GM19467 (cell line): ENCODE results near the gene PRKCSH.
A peak's percentile ranks its signal among the peaks of the same experiment; 100 is the strongest.
"Not testable (repeated sequence)": the region's sequence is repeated elsewhere in the genome, so short reads cannot be mapped to it uniquely, and the experiment has no call there.

ENCODE experiments used
- ATAC-seq: cut with Tn5 transposase; IDR thresholded peaks from one replicate; pipeline ENCODE4 v1.9.1; 2021; ENCODE audit warnings: mild to moderate bottlenecking, moderate library complexity; ENCODE audit not compliant: unreplicated experiment

Gene PRKCSH

GRCh38 chr19:11435057-11435832 is at the start of gene PRKCSH, which contains the start of gene ODAD3:
Gene PRKCSH, plus strand, starts transcription at chr19:11435635. Its CDS starts 483 bp downstream, at chr19:11436118.
Gene ODAD3, minus strand, starts transcription at chr19:11435121. Its CDS starts 105 bp downstream, at chr19:11435016.
- peak; percentile 84 for ATAC-seq

- ATAC-seq = no peak
These were observed 48.0 kb upstream of the PRKCSH start for GRCh38 chr19:11387162-11388034.

GRCh38 chr19:11390359-11390758 is 45.1 kb upstream of the PRKCSH start:
- ATAC-seq = no peak

- no peak for ATAC-seq
These were observed 44.3 kb upstream of the PRKCSH start for GRCh38 chr19:11390933-11391680.

- no peak for ATAC-seq
These were observed 38.3 kb upstream of the PRKCSH start for GRCh38 chr19:11397089-11397610.

GRCh38 chr19:11399667-11400066 is 35.8 kb upstream of the PRKCSH start:
- ATAC-seq = no peak

GRCh38 chr19:11400798-11401197 is 34.6 kb upstream of the PRKCSH start:
- ATAC-seq = no peak

- no peak for ATAC-seq
These were observed 33.5 kb upstream of the PRKCSH start for GRCh38 chr19:11401808-11402543.

- no peak for ATAC-seq
These were observed 30.7 kb upstream of the PRKCSH start for GRCh38 chr19:11404588-11405222.

GRCh38 chr19:11405846-11406643 is 29.4 kb upstream of the PRKCSH start:
- ATAC-seq = no peak

- not testable (repeated sequence) for ATAC-seq
These were observed 28.7 kb upstream of the PRKCSH start for GRCh38 chr19:11406703-11407236.

GRCh38 chr19:11408591-11408990 is 26.8 kb upstream of the PRKCSH start:
- no peak for ATAC-seq

GRCh38 chr19:11410682-11411081 is 24.8 kb upstream of the PRKCSH start:
- ATAC-seq = no peak

- ATAC-seq = no peak
These were observed 20.9 kb upstream of the PRKCSH start for GRCh38 chr19:11414544-11414943.

- no peak for ATAC-seq
These were observed 18.9 kb upstream of the PRKCSH start for GRCh38 chr19:11416346-11417052.

GRCh38 chr19:11418094-11418548 is 17.3 kb upstream of the PRKCSH start:
- no peak for ATAC-seq

GRCh38 chr19:11418549-11419506 is 16.6 kb upstream of the PRKCSH start, which contains the start of gene RGL3:
Gene RGL3, minus strand, starts transcription at chr19:11419314. Its CDS starts 36 bp downstream, at chr19:11419278.
- no peak for ATAC-seq
